AG04450 (cell line): ENCODE results near the gene GMIP. TPM values are rescaled to one million over a fixed set of nuclear protein-coding genes. Genes with fewer than 3 reads are reported as not detected.

Experiments used
- CTCF ChIA-PET: fragments of 300-600, 350-600 bp; formaldehyde crosslinking; extraction: SDS; loops from one replicate; lab custom pipeline; 2022; ENCODE audit warnings: antibody characterized with exemption, inconsistent platforms; lab: Charles Lee
- POLR2A ChIA-PET: fragments of 350-600 bp; formaldehyde crosslinking; extraction: SDS; loops from one replicate; lab custom pipeline; 2021; ENCODE audit warnings: antibody characterized with exemption, inconsistent platforms; lab: Yijun Ruan, JAX
- DNase-seq: peaks from one replicate; pipeline ENCODE4 v3.0.0-alpha.2; 2011; ENCODE audit warnings: low read depth, low spot score
- H3K27ac ChIP-seq: one replicate; pipeline ENCODE4 v1.5.1; 2012; ENCODE audit warnings: low read depth, low read length, control low read depth
- H3K27me3 ChIP-seq: one replicate; pipeline ENCODE4 v1.6.0; 2012; ENCODE audit warnings: low read length; ENCODE audit not compliant: control insufficient read depth, insufficient read depth
- H3K4me3 ChIP-seq: 2 replicates; pipeline ENCODE4 v1.5.1; 2011; ENCODE audit warnings: mild to moderate bottlenecking, low read depth, low read length, control low read depth
- H3K9me3 ChIP-seq: 2 replicates; pipeline ENCODE4 v1.5.1; 2012; ENCODE audit warnings: low read length; ENCODE audit not compliant: control insufficient read depth, insufficient read depth
- CTCF ChIP-seq: IDR thresholded peaks from 2 replicates; pipeline ENCODE4 v1.5.1; 2011; ENCODE audit warnings: low read depth, low read length, control low read depth, inconsistent platforms
- polyA plus RNA-seq: library from polyadenylated mRNA; depleted of rRNA; stranded (reverse); fragments of >200 nt; gene quantifications from 2 replicates; pipeline ENCODE4 v1.2.3, GENCODE V29; 2011

Gene GMIP
- polyA plus RNA-seq, 1 experiment, result 3.1 TPM

- no peak overlapping the region for H3K4me3 ChIP-seq
- no peaks in the 10 kb centered on the region for H3K9me3 ChIP-seq
- no peaks in the 10 kb centered on the region for H3K27me3 ChIP-seq
- ChIA-PET CTCF (no interaction called here), POLR2A (no interaction called here)
- no peak for TF ChIP-seq CTCF
- no peak for DNase-seq
- no peak overlapping the region for H3K27ac ChIP-seq
Observed at GRCh38 chr19:19656451-19657396, 13.3 kb upstream of the GMIP start.

DNA sequence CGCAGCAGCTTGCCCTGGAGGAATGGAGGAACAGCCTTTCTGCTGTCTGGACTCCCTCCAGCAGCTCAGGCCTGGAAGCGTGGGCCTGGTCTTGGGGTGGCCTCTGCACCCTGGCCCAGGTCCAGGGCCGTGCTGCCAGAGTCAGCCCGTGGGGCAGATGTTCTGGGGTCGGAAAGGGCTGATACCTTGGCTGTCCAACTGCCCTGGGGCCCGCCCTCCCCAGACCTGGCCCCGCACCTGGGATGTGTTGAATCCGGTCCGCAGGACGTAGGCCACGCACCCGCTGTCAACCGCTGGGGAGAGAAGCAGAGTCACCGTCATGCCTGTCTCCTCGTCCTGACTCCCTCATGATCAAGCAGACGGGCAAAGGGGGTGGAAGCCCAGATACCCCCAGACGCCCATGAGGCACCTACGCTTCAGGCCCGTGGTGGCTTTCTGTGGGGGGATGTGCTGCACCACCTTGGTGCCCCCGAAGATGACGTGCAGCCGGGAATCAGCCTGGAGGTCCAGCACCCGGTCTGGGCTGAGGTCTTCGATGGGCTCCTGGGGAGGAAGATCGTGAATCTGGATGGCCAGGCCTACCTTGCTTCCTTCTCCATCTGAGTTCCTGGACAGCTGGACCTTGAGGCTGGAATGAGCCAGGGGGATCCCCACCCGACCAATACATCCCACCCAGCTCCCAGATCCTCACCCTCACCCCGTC lies 12.3 kb upstream of the GMIP start:
- no peak overlapping the region for H3K27ac ChIP-seq
- TF ChIP-seq CTCF, result no peak
- no peaks in the 10 kb centered on the region for H3K27me3 ChIP-seq
- ChIA-PET CTCF (no interaction called here), POLR2A (no interaction called here)
- DNase-seq, result no peak
- H3K4me3 ChIP-seq, result no peak overlapping the region
- H3K9me3 ChIP-seq, result no peaks in the 10 kb centered on the region

- no peak for TF ChIP-seq CTCF
- DNase-seq, result no peak
- no peaks in the 10 kb centered on the region for H3K9me3 ChIP-seq
- ChIA-PET POLR2A (no interaction called here), CTCF (interaction anchor here (1.9 kb wide), 1 partner anchor 11 kb away, joined by 9 read pairs; the partner anchor contains the start of gene GMIP)
- no peak overlapping the region for H3K4me3 ChIP-seq
- no peak overlapping the region for H3K27ac ChIP-seq
- no peaks in the 10 kb centered on the region for H3K27me3 ChIP-seq
Observed at GRCh38 chr19:19655051-19655594, 11.7 kb upstream of the GMIP start.

DNA sequence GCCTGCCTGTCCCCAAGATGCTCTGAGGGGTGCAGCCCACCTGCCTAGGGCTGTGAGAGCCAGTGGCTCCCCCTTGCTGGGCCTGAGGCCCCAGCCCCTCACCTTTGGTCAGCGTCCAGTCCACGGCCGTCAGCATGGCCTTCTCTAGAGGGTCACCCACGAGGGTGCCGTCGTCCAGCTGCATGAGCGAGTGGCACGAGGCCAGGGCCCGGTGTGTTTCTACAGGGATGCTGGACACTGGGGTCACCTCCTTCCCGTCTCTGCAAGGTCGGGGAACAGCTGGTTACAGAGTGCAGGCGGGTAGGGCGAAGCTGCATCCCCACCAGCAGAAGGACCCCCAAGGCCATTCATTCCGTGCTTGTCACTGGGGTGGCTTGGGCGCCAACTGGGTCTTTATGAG lies 11.0 kb upstream of the GMIP start:
- CTCF ChIA-PET, result interaction anchor here (1.9 kb wide), 1 partner anchor 10 kb away, joined by 9 read pairs; the partner anchor contains the start of gene GMIP
- no peak for TF ChIP-seq CTCF
- POLR2A ChIA-PET, result interaction anchor here (1.2 kb wide), 1 partner anchor 9 kb away, joined by 5 read pairs; the partner anchor contains the start of gene ATP13A1
- DNase-seq, result no peak
- H3K9me3 ChIP-seq, result no peaks in the 10 kb centered on the region
- no peaks in the 10 kb centered on the region for H3K27me3 ChIP-seq
- H3K4me3 ChIP-seq, result no peak overlapping the region
- no peak overlapping the region for H3K27ac ChIP-seq
